Measurements from ENCODE around the gene OGFOD2. TPM values are rescaled to one million over a fixed set of nuclear protein-coding genes. Genes with fewer than 3 reads are reported as not detected.

The OGFOD2 gene
- polyA plus RNA-seq, 1 donor (not counting 4 experiments of a cell fraction or from before 2014, with no cell fraction given), result 6.9 TPM

- H3K4me1 ChIP-seq (ENCODE audit: control insufficient read depth, extremely low read depth, insufficient read depth, low read length), result peaks cover 32% of the 10 kb centered on the region
Measured at GRCh38 chr12:122942637-122943036, 32.4 kb upstream of the OGFOD2 start.

GRCh38 chr12:122943196-122943595, 31.8 kb upstream of the OGFOD2 start:
- H4K20me1 ChIP-seq (ENCODE audit: control insufficient read depth, extremely low read depth, insufficient read depth, low read length), result no peaks in the 10 kb centered on the region
- no peak overlapping the region for H3K4me3 ChIP-seq (ENCODE audit: control insufficient read depth in 2 of 3, extremely low read depth in 1 of 3, insufficient read depth in 2 of 3, low read depth in 1 of 3, low read length in 3 of 3)
- H3K9me1 ChIP-seq (ENCODE audit: control insufficient read depth, extremely low read depth, insufficient read depth, low read length), result no peaks in the 10 kb centered on the region
- H3K4me2 ChIP-seq (ENCODE audit: control insufficient read depth, extremely low read depth, insufficient read depth, low read depth, low read length), result no peak overlapping the region
- H3K4me1 ChIP-seq (ENCODE audit: control insufficient read depth, extremely low read depth, insufficient read depth, low read length), result peaks cover 34% of the 10 kb centered on the region
- FAIRE-seq, result no peak
- H3K27me3 ChIP-seq (ENCODE audit: control insufficient read depth, extremely low read depth, insufficient read depth, low read length), result no peaks in the 10 kb centered on the region
- TF ChIP-seq EZH2 (IDR thresholded peaks at IDR 0.05; ENCODE audit: low read length) (no peak), CTCF (optimal IDR thresholded peaks at IDR 0.05 in 1 of 3, IDR thresholded peaks at IDR 0.05 in 1 of 3, conservative IDR thresholded peaks at IDR 0.05 in 1 of 3; ENCODE audit: extremely low read depth in 1 of 3, insufficient read depth in 2 of 3, low read length in 3 of 3) (no peak)
- H3K27ac ChIP-seq (ENCODE audit: control insufficient read depth, insufficient read depth, low read length), result no peak overlapping the region
- dilution Hi-C loops (cut with MboI; ENCODE audit: extremely low pct_ligation_motif_present, low sequenced_read_pairs), result no loop called here
- H3K36me3 ChIP-seq (ENCODE audit: control insufficient read depth in 2 of 2, extremely low read depth in 1 of 2, insufficient read depth in 2 of 2, low read length in 2 of 2), result peaks cover 0 to 1% of the 10 kb centered on the region in 2 experiments
- no peaks in the 10 kb centered on the region for H3K9me3 ChIP-seq (ENCODE audit: control insufficient read depth, low read depth, low read length)
- H3K79me2 ChIP-seq (ENCODE audit: control insufficient read depth, insufficient read depth, low read length), result no peaks in the 10 kb centered on the region
- no peak for DNase-seq (ENCODE audit: low read depth, low spot score)
- H3K9ac ChIP-seq (ENCODE audit: control insufficient read depth, extremely low read depth, insufficient read depth, low read length), result no peak overlapping the region
- H2AFZ ChIP-seq (ENCODE audit: control insufficient read depth, low read length), result no peak overlapping the region

More at GRCh38 chr12:122942637-122943036, 32.4 kb upstream of the OGFOD2 start:
- Histone ChIP-seq H3K4me2 (ENCODE audit: control insufficient read depth, extremely low read depth, insufficient read depth, low read depth, low read length) (no peak overlapping the region), H3K36me3 (ENCODE audit: control insufficient read depth in 2 of 2, extremely low read depth in 1 of 2, insufficient read depth in 2 of 2, low read length in 2 of 2) (peaks cover 0 to 1% of the 10 kb centered on the region in 2 experiments), H3K79me2 (ENCODE audit: control insufficient read depth, insufficient read depth, low read length) (no peaks in the 10 kb centered on the region), H3K9me3 (ENCODE audit: control insufficient read depth, low read depth, low read length) (no peaks in the 10 kb centered on the region), H3K9me1 (ENCODE audit: control insufficient read depth, extremely low read depth, insufficient read depth, low read length) (no peaks in the 10 kb centered on the region), H4K20me1 (ENCODE audit: control insufficient read depth, extremely low read depth, insufficient read depth, low read length) (no peaks in the 10 kb centered on the region), H3K4me3 (ENCODE audit: control insufficient read depth in 2 of 3, extremely low read depth in 1 of 3, insufficient read depth in 2 of 3, low read depth in 1 of 3, low read length in 3 of 3) (no peak overlapping the region), H2AFZ (ENCODE audit: control insufficient read depth, low read length) (no peak overlapping the region), H3K27me3 (ENCODE audit: control insufficient read depth, extremely low read depth, insufficient read depth, low read length) (no peaks in the 10 kb centered on the region), H3K27ac (ENCODE audit: control insufficient read depth, insufficient read depth, low read length) (no peak overlapping the region), H3K9ac (ENCODE audit: control insufficient read depth, extremely low read depth, insufficient read depth, low read length) (no peak overlapping the region)
- no peak for DNase-seq (ENCODE audit: low read depth, low spot score)
- FAIRE-seq, result no peak
- dilution Hi-C loops (cut with MboI; ENCODE audit: extremely low pct_ligation_motif_present, low sequenced_read_pairs), result no loop called here
- TF ChIP-seq CTCF (optimal IDR thresholded peaks at IDR 0.05 in 1 of 3, IDR thresholded peaks at IDR 0.05 in 1 of 3, conservative IDR thresholded peaks at IDR 0.05 in 1 of 3; ENCODE audit: extremely low read depth in 1 of 3, insufficient read depth in 2 of 3, low read length in 3 of 3), result no peak
- no peak for TF ChIP-seq EZH2 (IDR thresholded peaks at IDR 0.05; ENCODE audit: low read length)
